CD4-positive, alpha-beta T cell treated with Interleukin-1 beta for 1 hour (primary cell): Measurements from ENCODE around the gene DOC2B.
"Not testable (repeated sequence)": the region's sequence is repeated elsewhere in the genome, so short reads cannot be mapped to it uniquely, and the experiment has no call there.

Experiments
- DNase-seq, 2 donors: peaks; one replicate each; pipeline ENCODE4 v3.0.0-alpha.2; 2020 to 2022

The DOC2B gene

DNA sequence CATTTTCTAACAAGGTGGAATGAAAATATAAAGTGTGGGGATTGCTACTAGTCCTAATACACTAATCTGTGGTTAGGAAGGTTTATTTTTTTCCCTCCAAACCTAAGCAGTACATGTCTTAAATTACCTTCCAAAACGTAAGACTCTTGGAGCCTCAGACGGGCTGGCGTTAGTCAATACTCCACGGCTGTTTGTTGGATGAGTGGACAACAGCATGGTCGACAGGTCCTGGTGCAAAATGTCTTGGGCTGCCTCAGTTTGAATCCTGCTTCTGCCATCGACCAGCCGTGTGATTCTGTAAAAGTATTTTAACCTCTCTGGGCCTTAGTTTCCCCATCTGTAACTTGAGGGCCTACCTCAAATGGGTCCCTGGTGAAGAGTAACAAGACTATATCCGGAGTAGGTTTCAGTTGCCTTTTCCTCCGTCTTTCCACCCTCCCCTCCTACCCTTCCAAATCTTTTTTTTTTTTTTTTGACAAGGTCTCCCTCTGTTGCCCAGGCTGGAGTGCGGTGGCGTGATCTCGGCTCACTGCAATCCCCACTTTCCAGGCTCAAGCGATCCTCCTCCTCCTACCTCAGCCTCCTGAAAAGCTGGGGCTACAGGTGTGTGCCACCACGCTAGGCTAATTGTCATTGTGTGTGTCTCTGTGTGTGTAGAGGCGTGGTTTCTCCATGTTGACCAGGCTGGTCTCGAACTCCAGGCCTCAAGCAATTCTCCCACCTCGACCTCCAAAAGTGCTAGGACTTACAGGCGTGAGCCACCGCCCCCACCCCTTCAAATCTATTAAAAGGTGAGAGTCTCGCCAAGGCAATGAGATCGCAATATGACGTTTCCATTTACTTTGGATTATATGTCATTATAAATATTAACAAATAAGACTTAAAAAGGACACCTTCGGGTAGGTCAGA lies 38.3 kb downstream of the DOC2B start:
- DNase-seq: no peak

GRCh38 chr17:142102-142661 lies 39.3 kb downstream of the DOC2B start:
- DNase-seq: peak; percentile 20 to 32

DNA sequence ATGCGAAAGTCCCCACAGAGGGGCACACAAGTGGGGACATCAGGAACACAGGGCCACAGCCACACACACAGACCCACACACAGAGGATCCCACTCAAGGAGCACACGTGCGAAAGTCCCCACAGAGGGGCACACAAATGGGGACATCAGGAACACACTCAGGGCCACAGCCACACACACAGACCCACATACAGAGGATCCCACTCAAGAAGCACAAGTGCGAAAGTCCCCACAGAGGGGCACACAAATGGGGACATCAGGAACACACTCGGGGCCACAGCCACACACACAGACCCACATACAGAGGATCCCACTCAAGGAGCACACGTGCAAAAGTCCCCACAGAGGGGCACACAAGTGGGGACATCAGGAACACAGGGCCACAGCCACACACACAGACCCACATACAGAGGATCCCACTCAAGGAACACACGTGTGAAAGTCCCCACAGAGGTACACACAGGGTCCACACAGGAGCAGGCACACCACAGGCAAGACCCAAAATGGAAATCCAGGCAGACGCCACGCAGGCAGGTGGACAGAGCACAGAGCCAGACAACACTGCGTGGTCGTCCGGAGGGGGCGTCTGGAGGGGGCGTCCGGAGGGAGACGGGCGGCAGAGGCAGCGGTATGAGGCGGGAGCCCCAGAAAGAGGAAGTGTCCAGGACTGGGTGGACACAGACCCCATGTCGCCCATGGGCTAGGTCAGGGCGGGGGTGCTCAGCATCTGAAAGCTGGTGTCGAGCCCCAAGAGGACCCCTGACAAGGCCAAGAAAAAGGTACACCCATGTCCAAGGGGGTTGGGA lies 41.8 kb downstream of the DOC2B start:
- DNase-seq: not testable (repeated sequence)

DNA sequence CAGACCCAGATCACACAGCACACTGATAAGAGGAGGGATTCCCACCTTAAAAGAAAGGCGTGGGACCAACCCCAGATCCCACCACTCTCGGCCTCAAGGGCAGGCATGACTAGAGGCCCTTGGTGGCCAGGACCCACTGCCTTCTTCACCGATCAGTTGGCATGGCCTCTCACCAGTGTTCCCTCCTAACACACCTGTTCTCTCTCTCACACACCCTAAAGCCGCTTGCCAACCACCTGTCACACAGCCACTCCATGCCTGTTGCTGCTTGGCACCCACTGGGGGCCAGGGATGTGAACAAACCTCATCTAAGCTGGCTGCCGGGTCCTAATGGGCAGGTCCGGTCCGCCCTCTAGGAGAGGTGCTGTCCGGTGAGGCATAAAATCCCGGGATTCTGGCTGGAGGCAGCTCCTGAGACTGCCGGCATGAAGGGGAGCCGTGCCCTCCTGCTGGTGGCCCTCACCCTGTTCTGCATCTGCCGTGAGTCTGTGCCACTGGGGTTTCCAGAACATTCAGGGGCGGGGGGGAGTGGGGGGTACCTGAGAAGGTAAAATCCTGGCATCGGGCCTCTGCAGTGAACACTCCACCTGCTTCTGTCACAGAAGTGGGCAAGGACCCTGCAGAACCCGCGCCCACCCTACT lies 44.2 kb downstream of the DOC2B start, which contains the start of gene SCGB1C2:
TSS of gene SCGB1C2 (plus strand) at position 404 of the 642 bp plus-strand sequence. CDS start at position 426, 22 bp downstream.
- not testable (repeated sequence) for DNase-seq

GRCh38 chr17:136531-136930 lies 44.9 kb downstream of the DOC2B start:
- peak; percentile 80 to 82 for DNase-seq

- DNase-seq: not testable (repeated sequence)
Measured at GRCh38 chr17:135895-136294, 45.6 kb downstream of the DOC2B start.

GRCh38 chr17:135022-135421 lies 46.4 kb downstream of the DOC2B start:
- DNase-seq: not testable (repeated sequence)

DNA sequence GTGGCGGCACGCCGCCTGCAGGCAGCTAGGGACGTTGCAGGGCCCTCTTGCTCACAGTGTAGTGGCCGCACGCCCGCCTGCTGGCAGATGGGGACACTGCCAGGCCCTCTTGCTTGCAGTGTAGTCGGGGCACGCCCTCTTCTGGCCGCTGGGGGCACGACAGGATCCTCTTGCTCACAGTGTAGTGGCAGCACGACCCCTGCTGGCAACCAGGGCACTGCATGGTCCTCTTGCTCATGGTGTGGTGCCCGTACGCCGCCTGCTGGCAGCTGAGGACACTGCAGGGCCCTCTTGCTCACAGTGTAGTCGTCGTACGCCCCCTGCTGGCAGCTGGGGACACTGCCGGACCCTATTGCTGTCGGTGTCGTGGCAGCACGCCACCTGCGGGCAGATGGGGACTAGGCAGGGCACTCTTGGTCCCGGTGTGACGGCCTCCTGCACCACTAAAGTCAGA lies 47.1 kb downstream of the DOC2B start:
- DNase-seq: peak in 1 of 2 donors; percentile 76

DNA sequence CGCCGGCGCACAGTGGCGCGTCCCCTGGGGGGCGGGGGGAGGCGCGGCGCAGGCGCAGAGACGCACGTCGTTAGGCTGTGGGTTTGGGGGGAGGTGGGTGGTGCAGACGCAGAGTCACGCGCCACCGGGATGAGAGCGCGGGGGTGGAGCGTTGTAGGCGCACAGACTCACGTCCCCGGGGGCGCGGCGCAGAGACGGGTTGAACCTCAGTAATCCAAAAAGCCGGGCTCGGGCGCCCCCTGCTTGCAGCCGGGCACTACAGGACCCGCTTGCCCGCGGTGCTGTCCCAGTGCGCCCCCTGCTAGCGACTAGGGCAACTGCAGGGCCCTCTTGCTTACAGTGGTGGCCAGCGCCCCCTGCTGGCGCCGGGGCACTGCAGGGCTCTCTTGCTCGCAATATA lies 47.5 kb downstream of the DOC2B start:
- not testable (repeated sequence) for DNase-seq

GRCh38 chr17:118339-118917 lies 63.0 kb downstream of the DOC2B start:
- DNase-seq: peak in 1 of 2 donors; percentile 71

DNA sequence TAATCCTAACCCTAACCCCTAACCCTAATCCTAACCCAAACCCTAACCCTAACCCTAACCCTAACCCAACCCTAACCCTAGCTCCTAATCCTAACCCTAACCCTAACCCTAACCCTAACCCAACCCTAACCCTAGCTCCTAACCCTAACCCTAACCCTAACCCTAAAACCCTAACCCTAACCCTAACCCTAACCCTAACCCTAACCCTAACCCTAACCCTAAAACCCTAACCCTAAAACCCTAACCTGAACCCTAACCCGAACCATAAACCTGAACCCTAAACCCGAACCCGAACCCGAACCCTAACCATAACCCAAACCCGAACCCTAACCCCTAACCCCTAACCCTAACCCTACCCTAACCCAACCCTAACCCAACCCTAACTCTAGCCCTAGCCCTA lies 68.3 kb downstream of the DOC2B start:
- DNase-seq: not testable (repeated sequence)
